Measurements from ENCODE around the gene RBP5.

- no peak for TF ChIP-seq CTCF (IDR thresholded peaks at IDR 0.05)
- TF ChIP-seq POLR2A (IDR thresholded peaks at IDR 0.05) = no peak
Measured at GRCh38 chr12:7106082-7106481, 22.6 kb downstream of the RBP5 start.
